AG04450 (cell line): ENCODE results near the gene SPNS2. TPM values are rescaled to one million over a fixed set of nuclear protein-coding genes. Genes with fewer than 3 reads are reported as not detected.

Experiments
- CTCF ChIA-PET: fragments of 300-600, 350-600 bp; formaldehyde crosslinking; extraction: SDS; loops from one replicate; lab custom pipeline; 2022; ENCODE audit warnings: antibody characterized with exemption, inconsistent platforms; lab: Charles Lee
- POLR2A ChIA-PET: fragments of 350-600 bp; formaldehyde crosslinking; extraction: SDS; loops from one replicate; lab custom pipeline; 2021; ENCODE audit warnings: antibody characterized with exemption, inconsistent platforms; lab: Yijun Ruan, JAX
- DNase-seq: peaks from one replicate; pipeline ENCODE4 v3.0.0-alpha.2; 2011; ENCODE audit warnings: low read depth, low spot score
- H3K27ac ChIP-seq: one replicate; pipeline ENCODE4 v1.5.1; 2012; ENCODE audit warnings: low read depth, low read length, control low read depth
- H3K27me3 ChIP-seq: one replicate; pipeline ENCODE4 v1.6.0; 2012; ENCODE audit warnings: low read length; ENCODE audit not compliant: control insufficient read depth, insufficient read depth
- H3K4me3 ChIP-seq: 2 replicates; pipeline ENCODE4 v1.5.1; 2011; ENCODE audit warnings: mild to moderate bottlenecking, low read depth, low read length, control low read depth
- H3K9me3 ChIP-seq: 2 replicates; pipeline ENCODE4 v1.5.1; 2012; ENCODE audit warnings: low read length; ENCODE audit not compliant: control insufficient read depth, insufficient read depth
- CTCF ChIP-seq: IDR thresholded peaks from 2 replicates; pipeline ENCODE4 v1.5.1; 2011; ENCODE audit warnings: low read depth, low read length, control low read depth, inconsistent platforms
- polyA plus RNA-seq: library from polyadenylated mRNA; depleted of rRNA; stranded (reverse); fragments of >200 nt; gene quantifications from 2 replicates; pipeline ENCODE4 v1.2.3, GENCODE V29; 2011

SPNS2 gene
- polyA plus RNA-seq, 1 experiment: not detected

- Histone ChIP-seq H3K27ac (no peak overlapping the region), H3K9me3 (no peaks in the 10 kb centered on the region), H3K27me3 (no peaks in the 10 kb centered on the region), H3K4me3 (no peak overlapping the region)
- DNase-seq: no peak
- ChIA-PET POLR2A (no interaction called here), CTCF (no interaction called here)
- TF ChIP-seq CTCF: no peak
Measured at GRCh38 chr17:4540224-4540651, 41.6 kb downstream of the SPNS2 start.

- no peak for TF ChIP-seq CTCF
- Histone ChIP-seq H3K27me3 (no peaks in the 10 kb centered on the region), H3K27ac (no peak overlapping the region), H3K9me3 (no peaks in the 10 kb centered on the region), H3K4me3 (no peak overlapping the region)
- ChIA-PET POLR2A (no interaction called here), CTCF (no interaction called here)
- no peak for DNase-seq
Measured at GRCh38 chr17:4540687-4541327, 42.1 kb downstream of the SPNS2 start.

GRCh38 chr17:4541328-4542002 lies 42.8 kb downstream of the SPNS2 start:
- ChIA-PET POLR2A (interaction anchor here (0.6 kb wide), 2 partner anchors 360 to 477 kb away, joined by 4 read pairs; no protein-coding TSS in a partner anchor), CTCF (interaction anchor here (1.5 kb wide), 1 partner anchor 26 kb away, joined by 5 read pairs; no protein-coding TSS in a partner anchor)
- Histone ChIP-seq H3K4me3 (no peak overlapping the region), H3K9me3 (no peaks in the 10 kb centered on the region), H3K27me3 (no peaks in the 10 kb centered on the region), H3K27ac (no peak overlapping the region)
- no peak for DNase-seq
- TF ChIP-seq CTCF: no peak

GRCh38 chr17:4542003-4542725 lies 43.5 kb downstream of the SPNS2 start:
- POLR2A ChIA-PET: interaction anchor here (0.6 kb wide), 2 partner anchors 360 to 477 kb away, joined by 4 read pairs; no protein-coding TSS in a partner anchor
- TF ChIP-seq CTCF: no peak
- CTCF ChIA-PET: interaction anchor here (1.5 kb wide), 1 partner anchor 25 kb away, joined by 5 read pairs; no protein-coding TSS in a partner anchor
- DNase-seq: no peak
- Histone ChIP-seq H3K27ac (no peak overlapping the region), H3K27me3 (no peaks in the 10 kb centered on the region), H3K4me3 (no peak overlapping the region), H3K9me3 (no peaks in the 10 kb centered on the region)
